Lung (tissue), 12 donors: ENCODE measurements around the gene PTPRG. TPM values are rescaled to one million over a fixed set of nuclear protein-coding genes. Genes with fewer than 3 reads are reported as not detected.

Experiments used
- ATAC-seq: fragments of 200-7000 bp; cut with Tn5 transposase; one replicate; pipeline ENCODE4 v1.9.1; 2020; ENCODE audit warnings: moderate number of reproducible peaks; ENCODE audit not compliant: insufficient read depth, low FRiP score
- DNase-seq, 3 donors: peaks; one replicate each; pipeline ENCODE4 v3.0.0-alpha.2; 2013 to 2017
- H3K27ac ChIP-seq, 2 donors: one replicate each; pipeline ENCODE4 v1.5.1; 2013; ENCODE audit warnings: mild to moderate bottlenecking in 2 of 2, moderate library complexity in 2 of 2, control low read depth in 1 of 2, inconsistent platforms in 1 of 2, low read depth in 1 of 2, low read length in 1 of 2
- H3K27me3 ChIP-seq, 3 donors: one replicate each; pipeline ENCODE4 v1.5.1; 2013; ENCODE audit warnings: low read length in 2 of 3; ENCODE audit not compliant: control insufficient read depth in 3 of 3, insufficient read depth in 3 of 3
- H3K36me3 ChIP-seq, 4 donors: one replicate each; pipeline ENCODE4 v1.5.1; 2013; ENCODE audit warnings: low read length in 4 of 4, mild to moderate bottlenecking in 1 of 4, moderate library complexity in 1 of 4; ENCODE audit not compliant: control insufficient read depth in 4 of 4, insufficient read depth in 4 of 4
- H3K4me1 ChIP-seq, 5 donors: one replicate each; pipeline ENCODE4 v1.5.1; 2013; ENCODE audit warnings: low read length in 5 of 5, mild to moderate bottlenecking in 2 of 5, moderate library complexity in 1 of 5; ENCODE audit not compliant: control insufficient read depth in 5 of 5, insufficient read depth in 5 of 5
- H3K4me3 ChIP-seq: one replicate; pipeline ENCODE4 v1.5.1; 2013; ENCODE audit warnings: mild to moderate bottlenecking, control low read depth, moderate library complexity
- H3K9ac ChIP-seq, 2 donors: one replicate each; pipeline ENCODE4 v1.5.1; 2013; ENCODE audit warnings: low read length in 2 of 2, control low read depth in 1 of 2; ENCODE audit not compliant: insufficient read depth in 1 of 2
- H3K9me3 ChIP-seq, 4 donors: one replicate each; pipeline ENCODE4 v1.5.1; 2013; ENCODE audit warnings: low read length in 3 of 4, mild to moderate bottlenecking in 1 of 4, moderate library complexity in 1 of 4; ENCODE audit not compliant: control insufficient read depth in 4 of 4, insufficient read depth in 3 of 4
- CTCF ChIP-seq: IDR thresholded peaks from 2 replicates; pipeline ENCODE4 v1.5.1; 2012; ENCODE audit warnings: mild to moderate bottlenecking; ENCODE audit errors: control extremely low read depth, extremely low read depth
- WGBS, 2 donors: extraction: QIAGEN DNeasy Blood & Tissue Kit; methylation state at CpG; one replicate each; pipeline ENCODE4 v1.1.7; 2013; 5-methylcytosine and 5-hydroxymethylcytosine counted together
- polyA plus RNA-seq, 2 donors: library from polyadenylated mRNA; stranded (reverse); fragments of 200-250 nt; gene quantifications; one replicate each; pipeline ENCODE4 v1.2.1, GENCODE V29; 2013
- total RNA-seq, 2 donors: library from RNA; depleted of rRNA in 1 of 2; stranded (reverse); fragments of >200 nt in 1 of 2; gene quantifications; one replicate each; pipeline ENCODE4 v1.2.1, GENCODE V29; 2014 to 2021
- donor health status: control.
- donor health status: control.
- donor health status: Bipolar disorder and iron deficiency.
- donor health status: healthy.
- donor health status: DM: yes; HTN: yes; CAD: no.

PTPRG gene
- total and polyA plus RNA-seq, 4 donors = 8.5 to 131 (median 75.9) TPM

GRCh38 chr3:61527011-61527410, 34.4 kb upstream of the PTPRG start:
- peaks cover 0 to 10% (median 5%) of the 10 kb centered on the region in 5 donors for H3K4me1 ChIP-seq
- H3K27ac ChIP-seq = no peak overlapping the region
- no peak overlapping the region for H3K9ac ChIP-seq
- H3K4me3 ChIP-seq = no peak overlapping the region
- ATAC-seq = no peak
- TF ChIP-seq CTCF = no peak
- WGBS, 2 donors = 94 to 96% methylated on average over 8 of the region's 8 CpGs
- no peaks in the 10 kb centered on the region for H3K9me3 ChIP-seq
- H3K27me3 ChIP-seq = no peaks in the 10 kb centered on the region
- no peaks in the 10 kb centered on the region for H3K36me3 ChIP-seq
- no peak for DNase-seq

DNA sequence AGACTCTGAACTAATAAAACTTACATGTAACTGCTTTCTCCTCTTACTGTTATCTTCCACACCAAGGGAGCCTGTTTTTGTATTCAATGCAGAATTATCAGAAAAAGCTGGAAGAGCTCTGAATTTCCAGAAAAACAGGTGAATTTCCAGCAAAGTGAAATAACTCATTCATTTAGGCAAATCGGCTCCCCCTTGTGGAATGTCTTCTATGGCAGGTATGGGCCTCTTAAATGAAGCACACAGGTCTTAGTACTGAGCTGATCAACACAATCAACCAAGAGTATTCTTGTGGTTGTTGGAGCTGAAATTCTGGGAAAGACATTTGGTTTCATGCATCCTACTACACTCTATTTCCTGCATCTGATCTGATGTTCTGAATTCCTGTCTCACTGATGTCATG, 31.0 kb upstream of the PTPRG start:
- ATAC-seq (no peak), DNase-seq (peak; percentile 20 to 64 (median 36))
- no peaks in the 10 kb centered on the region for H3K4me1 ChIP-seq
- no peak overlapping the region for H3K9ac ChIP-seq
- H3K36me3 ChIP-seq = no peaks in the 10 kb centered on the region
- H3K27me3 ChIP-seq = no peaks in the 10 kb centered on the region
- WGBS, 2 donors = 21% methylated on average over 1 of the region's 1 CpG
- H3K9me3 ChIP-seq = no peaks in the 10 kb centered on the region
- TF ChIP-seq CTCF = peak; percentile 8
- H3K27ac ChIP-seq = no peak overlapping the region
- H3K4me3 ChIP-seq = no peak overlapping the region

- H3K9ac ChIP-seq = no peak overlapping the region
- no peaks in the 10 kb centered on the region for H3K4me1 ChIP-seq
- DNase-seq (no peak), ATAC-seq (no peak)
- no peak overlapping the region for H3K27ac ChIP-seq
- no peaks in the 10 kb centered on the region for H3K9me3 ChIP-seq
- no peaks in the 10 kb centered on the region for H3K27me3 ChIP-seq
- no peak for TF ChIP-seq CTCF
- H3K36me3 ChIP-seq = no peaks in the 10 kb centered on the region
- 59 to 66% methylated on average over 2 of the region's 2 CpGs for WGBS, 2 donors
- H3K4me3 ChIP-seq = no peak overlapping the region
These were observed 29.8 kb upstream of the PTPRG start for GRCh38 chr3:61531528-61531927.
